Esophagus squamous epithelium (tissue), 4 donors: Measurements from ENCODE around the gene UMAD1.

Experiments used
- POLR2A ChIP-seq, 4 donors: fragments of 450-650 bp; IDR thresholded peaks; one replicate each; pipeline ENCODE4 v1.6.1; 2017; ENCODE audit warnings: antibody characterized with exemption in 4 of 4, mild to moderate bottlenecking in 4 of 4, moderate library complexity in 3 of 4
- TF ChIP-seq, protein P1 (sequence below), 6 experiments: fragments of 450-650 bp in 4 of 6; fragments of 200-600 bp in 2 of 6; sonication (generic) in 2 of 6; IDR thresholded peaks; one replicate each; pipeline ENCODE4 v1.5.1; 2016 to 2019; ENCODE audit warnings: antibody characterized with exemption in 6 of 6, mild to moderate bottlenecking in 4 of 6, moderate library complexity in 4 of 6

DNA sequence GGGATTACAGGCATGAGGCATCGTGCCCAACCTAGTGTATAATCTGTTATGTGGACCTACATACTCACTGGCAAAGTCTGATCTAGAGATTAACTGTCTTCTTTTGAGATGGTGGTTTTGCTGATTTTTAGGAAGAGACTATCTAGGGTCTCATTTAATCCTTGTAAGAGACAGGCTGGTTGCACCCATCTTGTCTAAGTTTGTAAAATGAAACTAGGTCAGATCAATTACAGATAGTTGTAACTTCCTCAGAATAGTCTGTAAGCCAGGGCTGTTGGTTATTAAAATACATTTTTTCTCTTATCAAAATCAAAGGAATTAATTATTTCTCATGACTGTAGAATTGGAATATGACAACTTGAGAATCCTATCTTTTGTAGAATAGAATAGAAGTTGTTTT lies 142.4 kb downstream of the UMAD1 start:
- TF ChIP-seq, protein P1, sequence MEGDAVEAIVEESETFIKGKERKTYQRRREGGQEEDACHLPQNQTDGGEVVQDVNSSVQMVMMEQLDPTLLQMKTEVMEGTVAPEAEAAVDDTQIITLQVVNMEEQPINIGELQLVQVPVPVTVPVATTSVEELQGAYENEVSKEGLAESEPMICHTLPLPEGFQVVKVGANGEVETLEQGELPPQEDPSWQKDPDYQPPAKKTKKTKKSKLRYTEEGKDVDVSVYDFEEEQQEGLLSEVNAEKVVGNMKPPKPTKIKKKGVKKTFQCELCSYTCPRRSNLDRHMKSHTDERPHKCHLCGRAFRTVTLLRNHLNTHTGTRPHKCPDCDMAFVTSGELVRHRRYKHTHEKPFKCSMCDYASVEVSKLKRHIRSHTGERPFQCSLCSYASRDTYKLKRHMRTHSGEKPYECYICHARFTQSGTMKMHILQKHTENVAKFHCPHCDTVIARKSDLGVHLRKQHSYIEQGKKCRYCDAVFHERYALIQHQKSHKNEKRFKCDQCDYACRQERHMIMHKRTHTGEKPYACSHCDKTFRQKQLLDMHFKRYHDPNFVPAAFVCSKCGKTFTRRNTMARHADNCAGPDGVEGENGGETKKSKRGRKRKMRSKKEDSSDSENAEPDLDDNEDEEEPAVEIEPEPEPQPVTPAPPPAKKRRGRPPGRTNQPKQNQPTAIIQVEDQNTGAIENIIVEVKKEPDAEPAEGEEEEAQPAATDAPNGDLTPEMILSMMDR (IDR thresholded peaks at IDR 0.05), result no peak
- TF ChIP-seq POLR2A (IDR thresholded peaks at IDR 0.05), result no peak
